COLO668 (cell line): ENCODE measurements around the gene SLC41A1.

ENCODE experiments used
- DNase-seq: peaks from one replicate; lab custom pipeline; 2025; ENCODE audit not compliant: unreplicated experiment; lab: John Stamatoyannopoulos, UW

The SLC41A1 gene

GRCh38 chr1:205791568-205792180, 21.3 kb downstream of the SLC41A1 start:
- DNase-seq = peak; percentile 63

GRCh38 chr1:205787287-205787916, 25.6 kb downstream of the SLC41A1 start:
- DNase-seq = no peak

- DNase-seq = no peak
Measured at GRCh38 chr1:205786601-205787000, 26.4 kb downstream of the SLC41A1 start.

GRCh38 chr1:205785446-205785845, 27.6 kb downstream of the SLC41A1 start:
- no peak for DNase-seq

GRCh38 chr1:205783904-205784303, 29.1 kb downstream of the SLC41A1 start:
- DNase-seq = no peak

GRCh38 chr1:205783433-205783795, 29.6 kb downstream of the SLC41A1 start:
- DNase-seq = no peak

GRCh38 chr1:205782627-205783432, 30.2 kb downstream of the SLC41A1 start:
- no peak for DNase-seq

GRCh38 chr1:205780335-205780734, 32.7 kb downstream of the SLC41A1 start:
- DNase-seq = no peak

GRCh38 chr1:205777994-205778393, 35.0 kb downstream of the SLC41A1 start:
- no peak for DNase-seq

GRCh38 chr1:205775717-205776056, 37.3 kb downstream of the SLC41A1 start:
- no peak for DNase-seq

- DNase-seq = peak; percentile 84
Measured at GRCh38 chr1:205775015-205775716, 37.8 kb downstream of the SLC41A1 start, which contains the start of gene RAB29. Gene RAB29, minus strand, starts transcription at chr1:205775482. Its CDS starts 526 bp downstream, at chr1:205774956.

- peak; percentile 51 for DNase-seq
Measured at GRCh38 chr1:205774198-205775014, 38.6 kb downstream of the SLC41A1 start.

- no peak for DNase-seq
Measured at GRCh38 chr1:205772607-205773032, 40.4 kb downstream of the SLC41A1 start.

- no peak for DNase-seq
Measured at GRCh38 chr1:205770618-205771017, 42.4 kb downstream of the SLC41A1 start.

- DNase-seq = no peak
Measured at GRCh38 chr1:205769641-205770365, 43.2 kb downstream of the SLC41A1 start.

- no peak for DNase-seq
Measured at GRCh38 chr1:205767248-205767647, 45.8 kb downstream of the SLC41A1 start.

- DNase-seq = no peak
Measured at GRCh38 chr1:205766570-205766969, 46.4 kb downstream of the SLC41A1 start.

GRCh38 chr1:205766038-205766437, 47.0 kb downstream of the SLC41A1 start:
- DNase-seq = no peak

- no peak for DNase-seq
Measured at GRCh38 chr1:205764578-205764977, 48.4 kb downstream of the SLC41A1 start.

- DNase-seq = no peak
Measured at GRCh38 chr1:205763980-205764379, 49.0 kb downstream of the SLC41A1 start.
